ENCODE results near the gene VNN1.
"Not testable (repeated sequence)": the region's sequence is repeated elsewhere in the genome, so short reads cannot be mapped to it uniquely, and the experiment has no call there.

Gene VNN1

DNA sequence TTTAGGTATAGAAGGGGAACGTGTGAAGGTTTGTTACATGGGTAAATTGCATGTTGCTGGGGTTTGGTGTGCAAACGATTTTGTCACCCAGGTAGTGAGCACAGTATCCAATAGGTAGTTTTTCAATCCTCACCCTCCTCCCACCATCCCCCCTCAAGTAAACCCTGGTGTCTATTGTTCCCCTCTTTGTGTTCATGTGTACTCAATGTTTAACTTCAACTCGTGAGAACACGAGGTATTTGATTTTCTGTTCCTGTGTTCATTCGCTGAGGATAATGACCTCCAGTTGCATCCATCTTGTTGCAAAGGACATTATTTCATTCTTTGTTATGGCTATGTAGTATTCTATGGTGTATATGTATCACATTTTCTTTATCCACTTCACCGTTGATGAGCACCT, 11.6 kb upstream of the VNN1 start:
- DNase-seq (ENCODE audit: low read depth in 3 of 3): no peak

DNA sequence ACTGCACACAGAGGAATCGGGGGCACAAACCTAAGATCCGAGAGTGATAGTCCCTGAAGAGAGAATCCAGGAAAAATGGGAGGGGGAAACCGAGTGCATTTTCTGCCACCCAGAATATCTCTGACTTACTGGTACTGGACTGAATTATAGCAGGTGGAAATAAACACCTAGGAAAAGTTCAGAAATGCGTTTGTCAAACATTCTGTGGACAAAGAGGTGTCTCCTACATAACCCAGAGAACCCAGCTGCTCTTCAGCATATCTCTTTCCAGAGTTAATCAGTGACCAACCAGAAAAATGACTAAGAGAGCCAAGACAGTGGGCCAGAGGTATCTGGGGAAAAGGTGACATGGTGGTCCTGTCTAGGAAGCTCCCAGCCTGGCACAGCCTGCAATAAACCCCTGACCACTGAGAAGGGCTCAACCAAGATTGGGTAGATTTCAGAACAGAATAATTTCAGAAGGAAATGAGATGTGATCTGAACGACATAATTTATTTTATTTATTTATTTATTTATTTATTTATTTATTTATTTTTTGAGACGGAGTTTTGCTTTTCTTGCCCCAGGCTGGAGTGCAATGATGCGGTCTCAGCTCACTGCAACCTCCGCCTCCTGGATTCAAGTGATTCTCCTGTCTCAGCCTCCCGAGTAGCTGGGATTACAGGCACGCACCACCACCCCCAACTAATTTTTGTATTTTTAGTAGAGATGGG, 6.0 kb upstream of the VNN1 start:
- DNase-seq (ENCODE audit: low read depth in 3 of 3): no peak

DNA sequence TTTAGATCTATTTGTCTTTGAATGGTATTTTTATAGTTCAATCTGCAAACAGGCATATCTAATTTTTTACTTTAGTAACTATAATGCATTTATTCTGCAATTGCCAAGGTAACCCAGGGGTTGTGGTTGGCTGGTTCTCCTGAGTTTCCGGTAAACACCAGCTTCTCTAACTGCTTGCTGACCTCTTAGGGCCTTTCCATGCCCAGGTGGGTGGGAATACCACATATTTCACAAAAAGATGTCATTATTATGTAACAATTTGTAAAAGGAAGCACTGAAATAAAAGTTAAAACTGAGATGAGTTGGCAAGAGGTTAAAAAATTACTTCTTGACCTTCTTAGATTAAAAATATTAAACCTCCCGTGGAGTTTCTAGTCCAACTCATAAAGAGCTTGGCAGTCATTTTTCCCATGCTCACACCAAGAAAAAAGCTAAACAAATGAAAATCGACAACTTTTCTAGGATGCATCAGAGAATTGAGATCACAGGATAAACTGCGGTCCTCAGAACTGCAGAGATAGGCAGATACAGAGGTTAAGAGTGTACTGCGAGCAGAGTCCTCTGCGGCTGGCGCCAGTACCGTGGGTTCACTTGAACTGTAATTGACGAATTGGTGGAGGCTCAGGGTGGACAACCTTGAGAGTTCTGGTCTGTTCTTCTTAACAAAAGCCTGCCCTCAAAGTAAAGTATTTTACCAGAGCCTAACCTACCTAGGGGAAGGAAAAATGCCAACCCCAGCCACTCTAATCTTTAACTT, 2.2 kb upstream of the VNN1 start:
- no peak for DNase-seq (ENCODE audit: low read depth in 3 of 3)

DNA sequence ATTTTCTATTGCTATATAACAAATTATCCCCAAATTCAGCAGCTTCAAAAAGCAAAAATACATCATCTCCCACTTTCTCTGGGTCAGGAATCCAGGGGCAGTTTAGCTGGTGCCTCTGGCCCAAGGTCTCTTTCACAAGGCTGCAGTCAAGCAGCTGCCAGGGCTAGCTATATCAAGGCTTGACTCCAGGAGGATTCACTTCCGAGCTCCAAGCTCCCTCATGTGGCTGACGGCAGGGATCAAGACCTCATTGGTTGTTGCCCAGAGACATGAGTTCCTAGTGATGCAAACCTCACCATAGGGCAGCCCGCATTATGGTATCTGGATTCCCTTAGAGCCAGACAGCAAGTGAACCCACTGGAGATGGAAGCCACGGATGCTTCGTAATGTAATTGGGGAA, 1.3 kb upstream of the VNN1 start:
- no peak for DNase-seq (ENCODE audit: low read depth in 3 of 3)

DNA sequence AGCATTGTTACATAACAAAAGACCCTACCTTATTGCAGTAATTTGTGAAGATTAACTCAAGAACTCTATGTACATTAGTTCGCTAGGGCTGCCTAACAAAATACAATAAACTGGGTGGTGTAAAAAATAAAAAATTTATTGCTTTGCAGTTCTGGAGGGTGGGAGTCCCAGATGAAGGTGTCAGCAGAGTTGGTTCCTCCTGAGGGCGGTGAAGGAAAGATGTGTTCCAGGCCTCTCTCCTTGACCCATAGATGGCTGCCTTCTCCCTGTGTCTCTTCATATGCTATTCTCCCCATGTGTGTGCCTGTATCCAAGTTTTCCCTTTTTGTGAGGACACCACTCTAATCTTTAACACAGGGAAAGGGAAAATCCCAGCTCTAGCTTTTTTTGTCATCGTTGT, 305 bp upstream of the VNN1 start:
- no peak for DNase-seq (ENCODE audit: low read depth in 3 of 3)

DNA sequence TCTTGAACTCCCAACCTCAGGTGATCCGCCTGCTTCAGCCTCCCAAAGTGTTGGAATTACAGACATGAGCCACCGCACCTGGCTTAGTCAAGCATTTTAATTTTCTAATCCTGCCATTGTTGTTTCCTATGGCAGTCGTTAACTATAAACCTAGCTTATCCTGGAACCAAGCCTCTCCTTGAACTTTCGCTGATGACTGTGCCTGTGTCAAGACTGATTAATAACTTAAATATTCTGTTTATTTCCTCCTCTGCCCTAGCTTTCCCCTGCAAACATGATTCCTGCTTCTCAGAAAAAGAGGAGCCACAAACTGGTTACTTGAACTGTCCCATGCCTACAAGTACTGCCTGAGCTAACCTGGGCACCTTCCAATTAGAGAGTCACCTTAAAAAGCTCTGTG, 1.5 kb downstream of the VNN1 start:
- DNase-seq (ENCODE audit: low read depth in 3 of 3): no peak

DNA sequence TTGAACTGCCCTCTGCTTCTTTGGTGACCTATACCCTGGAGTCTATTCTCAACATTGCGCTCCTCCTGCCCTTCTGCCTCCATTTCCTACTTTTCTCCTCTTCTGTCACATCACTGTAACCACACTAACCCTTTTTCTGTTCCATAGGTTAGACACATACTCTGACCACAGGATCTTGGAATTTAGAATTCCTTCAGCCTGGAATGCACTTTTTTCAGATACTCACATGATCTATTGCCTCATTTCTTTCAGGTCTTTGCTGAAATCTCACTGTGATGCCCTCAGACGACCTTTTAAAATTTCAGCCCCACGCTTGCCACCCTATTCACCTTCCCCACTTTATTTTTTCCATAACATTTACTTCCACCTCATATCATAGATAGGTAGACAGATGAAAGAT, 5.1 kb downstream of the VNN1 start:
- no peak for DNase-seq (ENCODE audit: low read depth in 3 of 3)

DNA sequence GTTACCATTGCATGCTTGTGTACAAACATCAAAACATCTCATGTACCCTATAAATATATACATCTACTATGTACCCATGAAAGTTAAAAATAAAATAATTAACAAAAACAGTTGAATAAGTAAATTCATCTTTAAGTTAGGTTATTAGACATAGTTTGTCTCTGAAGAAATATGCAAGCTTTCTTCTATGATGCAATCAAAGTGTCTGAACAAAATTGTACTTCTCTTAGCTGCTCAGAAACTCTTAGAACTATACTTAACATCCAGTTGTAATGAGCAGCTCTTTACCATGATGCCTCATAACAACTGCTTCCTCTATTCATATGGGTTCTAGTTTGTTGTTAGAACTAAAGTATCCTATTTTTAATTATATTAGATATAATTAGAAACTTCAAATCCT, 5.9 kb downstream of the VNN1 start:
- no peak for DNase-seq (ENCODE audit: low read depth in 3 of 3)

DNA sequence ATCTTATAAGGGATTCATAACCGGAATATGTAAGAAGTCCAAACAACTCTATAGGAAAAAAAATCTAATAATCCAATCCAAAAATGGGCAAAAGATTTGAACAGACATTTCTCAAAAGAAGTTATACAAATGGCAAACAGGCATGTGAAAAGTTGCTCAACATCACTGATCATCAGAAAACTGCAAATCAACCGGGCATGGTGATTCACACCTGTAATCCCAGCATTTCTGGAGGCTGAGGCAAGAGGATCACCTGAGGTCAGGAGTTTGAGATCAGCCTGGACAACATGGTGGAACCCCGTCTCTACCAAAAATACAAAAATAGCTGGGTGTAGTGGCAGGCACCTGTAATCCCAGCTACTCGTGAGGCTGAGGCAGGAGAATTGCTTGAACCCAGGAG, 7.1 kb downstream of the VNN1 start:
- not testable (repeated sequence) for DNase-seq (ENCODE audit: low read depth in 3 of 3)

DNA sequence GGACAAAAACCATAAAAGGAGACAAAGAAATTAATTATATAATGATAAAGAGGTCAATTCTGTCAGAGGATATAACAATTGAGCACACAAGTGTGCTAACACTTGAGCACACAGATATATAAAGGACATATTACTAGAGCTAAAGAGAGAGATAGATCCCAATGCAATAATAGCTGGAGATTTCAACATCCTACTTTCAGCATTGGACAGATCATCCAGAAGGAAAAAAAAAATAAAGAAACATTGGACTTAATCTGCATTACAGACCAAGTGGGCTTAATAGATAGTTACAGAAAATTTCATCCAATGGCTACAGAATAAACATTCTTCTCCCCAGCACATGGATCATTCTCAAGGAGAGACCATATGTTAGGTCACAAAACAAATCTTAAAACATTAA, 9.9 kb downstream of the VNN1 start:
- DNase-seq (ENCODE audit: low read depth in 3 of 3): no peak

DNA sequence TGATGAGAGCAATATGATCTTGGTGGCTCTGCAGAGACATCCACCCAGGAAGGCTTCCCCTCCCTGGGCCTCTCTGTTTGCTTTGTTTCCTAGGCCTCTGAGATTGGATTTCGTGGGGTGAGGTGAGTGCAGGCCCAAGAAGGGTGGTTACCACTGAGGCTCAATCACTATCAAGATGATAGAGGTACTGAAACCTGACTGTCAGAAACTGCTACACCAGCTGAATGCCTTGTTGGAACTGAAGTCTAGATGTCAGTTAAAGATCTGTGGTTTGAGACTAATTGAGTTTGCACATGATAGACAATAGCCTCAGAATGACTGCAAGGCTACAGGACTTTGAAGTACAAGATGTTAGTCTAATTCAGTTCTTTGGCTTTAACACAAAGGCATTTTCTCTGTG, 15.2 kb downstream of the VNN1 start:
- DNase-seq (ENCODE audit: low read depth in 3 of 3): no peak

DNA sequence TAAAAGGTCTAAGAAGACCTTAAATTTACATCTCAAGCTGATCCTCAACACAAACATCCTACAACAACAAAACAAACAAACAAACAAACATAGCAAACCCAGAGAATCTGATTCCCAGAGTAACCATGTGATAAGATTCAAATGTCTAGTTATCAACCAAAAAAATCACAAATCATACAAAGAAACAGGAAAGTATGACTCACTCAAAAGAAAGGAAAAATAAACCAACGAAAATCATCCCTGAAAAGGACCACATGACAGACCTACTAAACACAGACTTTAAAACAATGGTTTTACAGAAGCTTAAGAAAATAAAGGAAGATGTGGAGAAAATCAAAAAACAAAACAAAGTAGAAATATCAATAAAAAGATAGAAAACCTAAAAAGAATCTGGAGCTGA, 18.1 kb downstream of the VNN1 start:
- no peak for DNase-seq (ENCODE audit: low read depth in 3 of 3)

DNA sequence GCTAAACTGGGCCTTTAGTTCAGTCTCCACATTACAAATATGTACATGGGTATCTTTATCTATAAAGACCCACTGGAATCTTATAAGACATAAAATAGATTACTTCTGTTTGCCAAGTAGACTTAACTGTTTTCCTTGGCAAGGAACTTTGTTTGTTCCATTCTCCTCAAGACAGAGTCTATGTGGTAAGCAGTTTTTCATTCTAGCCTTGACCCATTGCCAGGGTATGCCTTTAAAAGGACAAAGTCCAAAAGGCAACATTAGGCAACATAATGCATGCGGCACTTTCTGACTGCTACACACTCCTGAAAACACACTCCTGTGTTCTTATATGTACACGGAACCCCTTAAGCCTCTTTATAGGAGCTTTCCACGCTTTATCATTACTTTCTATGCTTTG, 20.4 kb downstream of the VNN1 start:
- no peak for DNase-seq (ENCODE audit: low read depth in 3 of 3)

DNA sequence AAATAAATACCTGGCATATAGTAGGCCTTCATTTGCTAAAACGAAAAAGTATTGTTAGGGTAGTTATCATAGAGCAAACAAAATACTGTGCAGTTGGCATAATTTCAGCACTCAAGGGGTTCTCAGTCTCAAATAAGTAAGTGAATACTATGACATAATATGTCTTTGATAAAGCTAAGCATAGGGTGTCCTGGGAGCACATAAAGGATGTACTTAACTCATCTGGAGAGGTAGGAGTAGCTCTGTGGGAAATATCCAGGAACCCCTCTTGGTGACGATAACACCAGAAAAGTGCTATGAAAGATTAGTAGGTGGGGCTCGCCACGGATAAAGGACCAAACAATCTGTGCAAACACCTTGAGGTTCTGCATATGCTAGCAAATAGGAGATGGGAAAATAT, 23.2 kb downstream of the VNN1 start:
- DNase-seq (ENCODE audit: low read depth in 3 of 3): no peak

DNA sequence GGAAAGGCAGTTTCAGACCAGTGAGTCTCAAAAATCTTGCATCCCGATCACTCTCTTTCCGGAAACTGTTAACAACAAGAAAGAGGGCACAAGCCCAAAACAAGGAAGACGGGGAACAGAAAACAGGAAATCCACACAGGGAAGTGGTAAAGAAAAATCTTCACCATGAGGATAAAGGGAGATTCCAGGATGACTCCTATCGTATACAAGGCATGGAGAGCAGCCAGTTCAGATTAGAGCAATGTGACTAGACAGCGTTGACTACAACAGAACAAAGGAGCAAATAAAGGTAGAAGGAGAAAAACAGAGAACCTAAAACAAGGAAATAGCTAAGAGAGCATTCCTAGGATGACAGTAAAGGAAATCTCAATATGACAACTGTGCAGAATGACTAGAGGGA, 26.5 kb downstream of the VNN1 start:
- no peak for DNase-seq (ENCODE audit: low read depth in 3 of 3)

DNA sequence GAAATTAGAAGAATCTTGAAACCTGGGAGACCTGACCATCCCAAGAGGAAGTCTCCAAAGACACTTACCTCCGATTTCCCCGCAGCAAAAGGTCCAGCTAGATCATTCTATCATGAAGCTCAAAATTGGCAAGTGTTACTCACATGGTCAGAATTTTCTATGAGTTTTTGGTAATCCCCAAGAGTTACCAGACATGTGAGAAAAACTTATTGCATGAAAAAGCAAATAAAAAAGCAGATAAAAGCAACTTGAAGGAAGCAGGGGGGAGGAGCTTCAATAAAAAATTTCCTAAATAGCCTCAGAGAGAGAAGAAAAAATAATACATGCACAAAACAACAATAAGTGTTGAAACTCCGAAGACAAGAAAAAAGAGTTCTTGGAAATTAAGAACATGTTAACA, 27.3 kb downstream of the VNN1 start:
- no peak for DNase-seq (ENCODE audit: low read depth in 3 of 3)

DNA sequence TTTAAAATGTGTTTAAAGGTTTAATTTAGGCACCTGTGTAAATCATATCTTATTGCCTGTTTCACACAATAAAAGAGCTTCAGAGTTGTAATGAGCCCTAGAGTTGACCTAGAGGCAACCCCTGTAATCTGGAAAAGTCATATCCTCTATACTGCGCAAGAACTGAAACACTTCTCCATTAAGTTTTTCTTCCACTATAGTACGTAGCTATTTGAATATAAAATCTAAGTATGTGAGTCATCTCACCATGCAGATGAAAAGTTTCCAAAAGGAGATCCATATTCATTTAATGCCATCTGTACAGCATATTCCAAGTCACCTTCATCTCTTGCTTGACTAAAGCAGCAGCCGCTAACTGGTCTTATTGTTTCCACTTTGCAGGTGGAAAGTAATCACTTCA, 28.8 kb downstream of the VNN1 start:
- no peak for DNase-seq (ENCODE audit: low read depth in 3 of 3)

DNA sequence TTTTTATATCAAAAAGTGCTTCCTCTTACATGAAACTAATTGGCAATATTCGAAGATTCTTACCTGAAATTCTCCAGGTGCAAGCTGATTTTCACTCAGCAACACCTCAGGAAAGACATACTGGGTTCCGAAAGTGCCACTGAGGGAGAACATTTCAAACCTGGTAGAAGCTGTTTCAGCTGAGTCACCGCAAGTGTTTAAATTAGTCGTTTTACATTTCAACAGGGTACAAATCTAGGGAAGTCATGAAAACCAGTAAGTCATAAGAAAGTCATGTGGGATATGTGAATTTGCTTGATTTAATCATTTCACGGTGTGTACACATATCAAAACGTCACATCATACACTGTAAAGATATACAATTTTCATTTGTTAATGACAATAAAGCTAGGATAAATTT, 29.6 kb downstream of the VNN1 start:
- DNase-seq (ENCODE audit: low read depth in 3 of 3): no peak

DNA sequence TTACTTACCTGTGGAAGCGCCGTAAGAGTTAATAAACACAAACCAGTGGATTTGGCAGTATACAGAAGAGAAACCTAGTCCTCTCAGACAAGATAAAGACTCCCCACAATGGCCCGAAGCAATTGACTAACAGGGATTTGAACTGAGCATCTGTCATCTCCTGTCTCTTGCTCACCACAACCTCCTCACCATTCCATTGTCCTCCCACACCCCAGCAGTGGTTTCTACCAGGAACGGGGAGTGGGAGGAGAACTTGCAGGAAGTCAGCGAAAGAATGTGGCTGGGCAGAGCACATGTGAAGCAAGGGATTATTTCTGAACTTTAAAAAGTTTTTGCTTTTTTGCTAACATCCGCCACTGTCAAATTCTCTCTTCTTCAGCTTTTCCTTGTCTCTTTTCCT, 30.3 kb downstream of the VNN1 start:
- no peak for DNase-seq (ENCODE audit: low read depth in 3 of 3)

DNA sequence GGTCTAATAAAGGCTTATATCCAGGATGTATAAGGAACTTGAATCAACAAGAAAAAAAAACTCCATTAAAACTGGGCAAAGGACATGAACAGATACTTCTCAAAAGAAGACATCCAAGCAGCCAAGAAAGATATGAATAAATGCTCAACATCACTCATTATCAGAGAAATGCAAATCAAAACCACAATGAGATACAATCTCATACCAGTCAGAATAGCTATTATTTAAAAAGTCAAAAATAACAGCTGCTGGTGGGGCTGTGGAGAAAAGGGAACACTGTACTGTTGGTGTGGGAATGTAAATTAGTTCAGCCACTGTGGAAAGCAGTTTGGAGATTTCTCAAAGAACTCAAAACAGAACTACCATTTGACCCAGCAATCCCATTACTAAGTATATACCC, 34.8 kb downstream of the VNN1 start:
- not testable (repeated sequence) for DNase-seq (ENCODE audit: low read depth in 3 of 3)

DNA sequence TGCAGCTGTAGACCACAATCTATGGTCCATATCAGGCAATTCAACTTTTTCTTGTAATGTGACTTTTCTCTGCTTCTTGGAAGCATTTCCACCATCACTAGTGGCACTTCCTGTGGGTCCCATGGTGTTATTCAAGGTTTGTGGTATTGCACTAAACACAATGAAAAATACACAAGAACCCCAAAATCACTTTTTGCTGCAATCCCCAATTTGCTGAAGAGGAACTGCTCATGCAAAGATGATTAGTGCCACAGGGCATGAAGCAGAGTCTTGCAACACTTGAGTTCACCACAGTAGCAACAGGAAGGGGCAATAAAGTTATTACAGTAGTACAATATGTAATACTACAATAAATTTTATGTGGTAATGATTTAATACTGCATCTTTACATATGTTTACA, 38.1 kb downstream of the VNN1 start:
- no peak for DNase-seq (ENCODE audit: low read depth in 3 of 3)

DNA sequence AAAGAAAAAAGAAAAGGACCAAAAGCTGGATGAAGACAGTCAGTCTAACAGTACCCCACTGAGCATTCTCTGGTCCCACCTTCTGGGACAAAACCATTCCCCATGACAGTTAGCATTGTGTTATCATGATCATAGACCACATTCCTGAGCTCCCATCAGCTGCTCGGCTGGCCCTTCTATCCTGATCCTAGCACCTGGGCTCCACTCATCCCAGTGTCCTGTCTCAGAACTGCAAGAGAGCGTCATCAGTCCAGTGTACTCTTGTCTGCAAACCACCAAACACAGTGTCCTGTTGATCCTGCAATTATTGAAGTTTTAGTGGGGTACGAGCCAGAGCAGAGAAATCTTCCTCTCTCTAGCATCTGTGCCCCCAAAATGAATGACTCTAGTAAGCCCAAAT, 38.9 kb downstream of the VNN1 start:
- DNase-seq (ENCODE audit: low read depth in 3 of 3): no peak

DNA sequence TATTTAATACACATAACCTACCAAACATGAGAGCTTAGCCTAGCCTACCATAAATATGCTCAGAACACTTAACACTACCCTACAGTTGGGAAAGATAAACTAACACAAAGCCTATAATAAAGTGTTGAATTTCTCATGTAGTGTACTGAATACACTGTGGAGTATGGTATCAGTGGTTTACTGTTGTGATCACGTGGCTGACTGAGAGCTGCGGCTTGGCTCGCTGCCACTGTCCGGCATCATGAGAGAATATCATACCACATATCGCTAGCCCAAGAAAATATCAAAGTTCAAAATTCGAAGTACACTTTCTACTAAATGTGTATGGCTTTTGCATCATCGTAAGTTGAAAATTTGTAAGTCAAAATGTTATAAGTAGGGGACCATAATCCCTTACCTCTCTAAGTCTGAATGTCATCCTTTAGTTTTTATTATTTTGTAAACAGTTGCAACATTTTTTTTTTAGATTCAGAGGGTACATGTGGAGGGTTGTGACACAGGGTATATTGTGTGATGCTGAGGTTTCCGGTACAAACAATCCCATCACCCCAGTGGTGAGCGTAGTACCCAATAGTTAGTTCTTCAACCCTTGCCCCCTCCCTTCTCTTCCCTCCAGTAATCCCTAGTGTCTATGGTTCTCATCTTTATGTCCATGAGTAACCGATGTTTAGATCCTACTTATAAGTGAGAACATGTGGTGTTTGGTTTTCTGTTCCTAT, 40.3 kb downstream of the VNN1 start:
- no peak for DNase-seq (ENCODE audit: low read depth in 3 of 3)

Data from stimulated activated CD4-positive, alpha-beta T cell treated with anti-CD3 and anti-CD28 coated beads, TNF-alpha, amount 100 ng/mL, for 48 hours (primary cell).